Activated T-helper 2 cell treated with anti-CD3 and anti-CD28 coated beads, Interferon-gamma antibody, Interleukin-2, Interleukin-4, amounts not matched to agents 10 μg/mL and 5 μg/mL and 100 μg/mL, durations not matched to agents 14 hours and 24 hours and 36 hours (primary cell): Measurements from ENCODE around the gene STK32B. TPM values are rescaled to one million over a fixed set of nuclear protein-coding genes. Genes with fewer than 3 reads are reported as not detected.

ENCODE experiments used
- DNase-seq: peaks from one replicate; pipeline ENCODE4 v3.0.0; 2021; ENCODE audit warnings: low spot score
- H3K27ac Mint-ChIP-seq: one replicate; pipeline ENCODE4 v1.8.0; 2021; ENCODE audit warnings: mixed read lengths
- H3K27me3 Mint-ChIP-seq: one replicate; pipeline ENCODE4 v1.8.0; 2021; ENCODE audit warnings: low read depth, mixed read lengths
- H3K36me3 Mint-ChIP-seq: one replicate; pipeline ENCODE4 v1.8.0; 2021; ENCODE audit warnings: low read depth, mixed read lengths
- H3K4me1 Mint-ChIP-seq: one replicate; pipeline ENCODE4 v1.8.0; 2021; ENCODE audit warnings: low read depth, mixed read lengths
- H3K4me3 Mint-ChIP-seq: one replicate; pipeline ENCODE4 v1.8.0; 2021; ENCODE audit warnings: low read depth, mild to moderate bottlenecking, moderate library complexity, mixed read lengths
- H3K9me3 Mint-ChIP-seq: one replicate; pipeline ENCODE4 v1.8.0; 2021; ENCODE audit warnings: mixed read lengths
- intact Hi-C: fragments of 100-400 bp; cut with micrococcal nuclease; formaldehyde crosslinking; loops from one replicate; pipeline ENCODE4 v1.15.1; 2023
- total RNA-seq: library from RNA; stranded (reverse); gene quantifications from 2 replicates; pipeline ENCODE4 v1.2.3, GENCODE V29; 2022

STK32B gene
- total RNA-seq, 1 donor from 2014 or later: not detected

DNA sequence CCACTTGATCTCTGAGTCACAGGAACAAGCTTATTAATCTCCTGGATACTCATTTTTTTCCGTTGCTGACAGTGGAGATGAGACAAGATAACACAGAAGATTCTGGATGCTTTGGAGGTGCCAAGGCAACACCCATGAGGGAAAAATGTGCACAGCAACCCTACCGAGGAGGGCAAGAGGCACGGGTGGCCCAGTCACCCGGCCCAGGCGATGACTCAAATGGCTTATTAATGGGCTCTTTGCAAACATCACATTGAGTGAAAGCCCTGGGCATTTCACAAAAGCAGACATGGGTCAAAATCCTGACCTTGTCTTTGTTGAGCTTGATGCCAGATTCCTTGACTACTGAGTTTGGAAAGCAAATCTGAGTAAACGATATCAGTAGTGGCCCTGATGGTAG lies 315.1 kb downstream of the STK32B start:
- H3K36me3 Mint-ChIP-seq: no peaks in the 10 kb centered on the region
- H3K27me3 Mint-ChIP-seq: no peaks in the 10 kb centered on the region
- H3K9me3 Mint-ChIP-seq: peaks cover 9% of the 10 kb centered on the region
- no peaks in the 10 kb centered on the region for H3K4me1 Mint-ChIP-seq
- intact Hi-C loops: no loop called here
- DNase-seq: no peak
- no peak overlapping the region for H3K27ac Mint-ChIP-seq
- no peak overlapping the region for H3K4me3 Mint-ChIP-seq

DNA sequence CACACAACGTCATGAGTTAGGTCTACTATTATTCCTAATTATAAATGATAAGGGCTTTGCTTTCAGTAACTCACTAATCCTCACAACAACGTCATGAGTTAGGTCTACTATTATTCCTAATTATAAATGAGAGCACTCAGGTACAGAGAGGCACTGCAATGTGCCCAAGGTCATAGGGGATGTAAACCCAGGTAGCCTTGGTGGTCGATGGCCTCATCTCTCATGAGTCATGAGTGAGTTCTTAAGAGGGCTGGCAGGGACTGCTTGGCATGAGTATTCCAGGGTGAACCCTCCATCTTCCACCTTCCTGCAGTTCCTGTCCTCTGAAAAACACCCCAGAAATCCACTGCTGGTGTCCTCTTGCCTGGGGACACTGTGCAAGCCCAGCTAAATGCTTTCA lies 317.1 kb downstream of the STK32B start:
- peaks cover 9% of the 10 kb centered on the region for H3K9me3 Mint-ChIP-seq
- no peaks in the 10 kb centered on the region for H3K4me1 Mint-ChIP-seq
- no peaks in the 10 kb centered on the region for H3K27me3 Mint-ChIP-seq
- intact Hi-C loops: no loop called here
- H3K27ac Mint-ChIP-seq: no peak overlapping the region
- H3K4me3 Mint-ChIP-seq: no peak overlapping the region
- no peaks in the 10 kb centered on the region for H3K36me3 Mint-ChIP-seq
- no peak for DNase-seq

DNA sequence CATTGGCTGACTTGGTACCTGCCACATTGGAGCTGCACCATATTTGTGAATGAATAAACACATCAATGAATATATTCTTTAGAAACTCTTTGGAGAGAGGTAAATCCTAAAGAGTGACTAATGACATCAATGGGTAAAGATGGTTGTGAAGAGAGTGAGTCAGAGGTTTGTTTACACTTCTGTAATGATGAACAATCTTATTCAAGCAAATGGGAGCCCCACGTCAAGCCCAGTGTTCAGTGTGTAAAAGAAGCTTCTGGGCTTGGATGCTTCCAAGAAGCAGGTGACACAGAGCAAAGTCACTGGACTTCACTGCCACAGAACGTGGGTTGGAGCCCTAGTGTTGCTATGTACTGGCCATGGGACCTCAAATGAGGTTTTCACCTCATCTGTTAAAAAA lies 319.0 kb downstream of the STK32B start:
- intact Hi-C loops: no loop called here
- Mint-ChIP-seq H3K27me3 (no peaks in the 10 kb centered on the region), H3K9me3 (peaks cover 12% of the 10 kb centered on the region), H3K27ac (no peak overlapping the region), H3K36me3 (no peaks in the 10 kb centered on the region), H3K4me1 (no peaks in the 10 kb centered on the region), H3K4me3 (no peak overlapping the region)
- DNase-seq: no peak

DNA sequence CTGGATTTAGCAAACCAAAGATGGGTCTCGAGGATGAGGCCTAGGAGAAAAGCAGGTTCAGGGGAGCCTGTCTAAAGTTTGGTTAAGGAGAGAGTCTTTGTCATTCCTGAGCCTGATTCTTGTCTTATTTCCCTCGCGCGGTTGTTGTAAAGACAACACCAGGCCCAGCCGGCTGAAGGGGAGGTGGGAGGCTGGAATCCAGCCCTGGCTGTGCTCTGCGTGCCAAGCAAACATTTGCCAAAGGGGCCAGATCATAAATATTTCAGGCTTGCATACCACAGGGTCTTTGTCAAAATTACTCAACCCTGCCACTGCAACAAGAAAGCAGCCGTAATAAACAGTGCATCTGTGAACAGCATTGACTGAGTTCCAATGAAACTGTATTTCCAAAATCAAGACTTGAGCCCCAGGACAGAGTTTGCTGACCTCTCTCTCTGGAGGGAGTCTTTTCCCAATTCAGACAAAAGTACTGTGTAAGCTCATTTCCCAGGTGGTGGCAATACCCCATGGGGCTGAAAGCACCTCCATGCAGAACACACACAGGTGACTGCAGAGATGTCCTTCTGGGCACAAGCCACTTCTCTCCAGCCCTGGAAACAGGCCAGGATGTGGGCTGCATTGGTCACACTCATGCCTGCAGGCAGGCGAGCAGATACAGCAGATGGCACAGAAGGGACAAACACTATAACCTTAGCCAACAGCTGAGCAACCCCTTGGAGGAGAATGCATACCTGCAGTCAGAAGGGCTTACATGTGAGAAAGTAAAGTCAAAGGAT lies 320.3 kb downstream of the STK32B start:
- H3K27ac Mint-ChIP-seq: no peak overlapping the region
- no peaks in the 10 kb centered on the region for H3K4me1 Mint-ChIP-seq
- no peaks in the 10 kb centered on the region for H3K27me3 Mint-ChIP-seq
- no peak overlapping the region for H3K4me3 Mint-ChIP-seq
- intact Hi-C loops: no loop called here
- no peak for DNase-seq
- peaks cover 16% of the 10 kb centered on the region for H3K9me3 Mint-ChIP-seq
- H3K36me3 Mint-ChIP-seq: no peaks in the 10 kb centered on the region

DNA sequence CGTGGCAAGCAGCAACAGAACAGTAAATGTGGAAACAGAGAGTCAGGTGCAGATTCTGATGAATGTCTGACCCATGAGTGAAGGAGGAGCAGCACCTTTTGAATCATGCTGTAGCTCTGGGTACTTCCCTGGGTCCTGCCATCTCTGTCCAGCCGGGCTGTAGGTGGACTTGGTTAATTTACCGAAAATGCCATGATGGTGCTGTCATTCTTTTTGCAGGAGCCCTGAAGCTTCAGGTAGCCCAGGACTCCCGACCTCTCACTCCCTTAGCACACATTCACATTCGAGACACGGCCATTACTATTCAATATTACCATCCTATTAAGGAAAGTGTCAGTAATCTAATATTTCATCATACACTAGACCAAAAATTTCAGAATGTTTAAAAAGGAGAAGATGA lies 320.9 kb downstream of the STK32B start:
- Mint-ChIP-seq H3K36me3 (no peaks in the 10 kb centered on the region), H3K27me3 (no peaks in the 10 kb centered on the region), H3K4me1 (no peaks in the 10 kb centered on the region), H3K9me3 (peaks cover 22% of the 10 kb centered on the region), H3K27ac (no peak overlapping the region), H3K4me3 (no peak overlapping the region)
- intact Hi-C loops: no loop called here
- DNase-seq: no peak

DNA sequence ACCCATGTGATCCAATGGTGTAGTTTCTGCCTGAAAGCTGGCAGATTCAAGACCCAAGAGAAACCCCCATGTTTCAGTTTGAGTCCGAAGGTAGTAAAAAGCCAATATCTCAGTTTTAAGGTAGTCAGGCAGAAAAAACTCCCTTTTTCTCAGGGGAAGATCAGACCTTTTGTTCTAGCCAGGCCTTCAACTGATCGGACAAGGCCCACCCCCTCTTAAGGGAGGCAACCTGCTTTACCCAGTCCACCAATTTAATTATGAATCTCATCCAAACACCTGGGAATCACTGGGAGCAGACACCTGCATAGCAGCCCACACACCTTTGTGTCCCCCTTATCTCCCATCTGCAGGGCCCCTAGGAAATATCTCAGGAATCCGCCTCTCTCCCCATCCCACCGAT lies 322.0 kb downstream of the STK32B start:
- intact Hi-C loops: no loop called here
- no peak overlapping the region for H3K4me3 Mint-ChIP-seq
- peaks cover 28% of the 10 kb centered on the region for H3K9me3 Mint-ChIP-seq
- no peaks in the 10 kb centered on the region for H3K36me3 Mint-ChIP-seq
- no peaks in the 10 kb centered on the region for H3K4me1 Mint-ChIP-seq
- no peak overlapping the region for H3K27ac Mint-ChIP-seq
- DNase-seq: no peak
- no peaks in the 10 kb centered on the region for H3K27me3 Mint-ChIP-seq

DNA sequence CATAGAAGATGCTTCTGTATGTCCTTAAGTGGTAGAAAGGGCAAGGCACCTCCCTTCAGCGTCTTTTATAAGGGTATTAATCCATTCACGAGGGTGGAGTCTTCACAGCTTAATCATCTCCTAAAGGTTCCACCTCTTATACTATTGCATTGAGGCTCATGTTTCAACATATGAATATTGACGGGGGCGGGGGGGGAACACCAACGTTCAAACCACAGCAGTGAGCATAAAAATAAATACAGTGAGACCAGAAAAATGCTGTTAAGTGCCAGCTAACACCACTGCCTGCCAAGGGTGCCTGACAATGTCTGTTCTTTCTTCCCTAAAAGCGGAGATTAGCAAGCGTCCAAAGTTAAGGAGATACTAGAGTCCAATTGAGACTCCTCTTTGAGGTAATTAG lies 323.3 kb downstream of the STK32B start:
- Mint-ChIP-seq H3K9me3 (peaks cover 28% of the 10 kb centered on the region), H3K27me3 (no peaks in the 10 kb centered on the region), H3K4me3 (no peak overlapping the region), H3K4me1 (no peaks in the 10 kb centered on the region), H3K27ac (no peak overlapping the region), H3K36me3 (no peaks in the 10 kb centered on the region)
- intact Hi-C loops: no loop called here
- no peak for DNase-seq

DNA sequence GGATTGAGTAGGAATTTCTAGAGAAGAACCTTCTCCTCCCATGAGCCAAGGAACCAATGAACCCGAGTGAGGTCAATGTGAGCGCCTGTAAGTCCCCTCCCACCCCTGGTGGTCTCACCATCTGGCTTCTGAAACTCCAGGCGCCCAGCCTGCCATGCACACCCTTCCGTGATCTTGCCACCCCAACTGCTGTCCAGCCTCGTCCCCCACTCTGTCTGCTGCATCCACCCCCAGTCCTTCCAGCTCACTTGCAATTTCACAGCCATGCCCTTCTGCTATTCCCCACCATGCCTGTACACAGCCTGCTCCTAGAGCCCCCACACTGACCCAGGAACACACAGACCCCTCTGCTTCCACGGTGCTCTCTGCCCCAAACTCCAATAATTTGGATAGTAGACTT lies 323.7 kb downstream of the STK32B start:
- H3K27ac Mint-ChIP-seq: no peak overlapping the region

DNA sequence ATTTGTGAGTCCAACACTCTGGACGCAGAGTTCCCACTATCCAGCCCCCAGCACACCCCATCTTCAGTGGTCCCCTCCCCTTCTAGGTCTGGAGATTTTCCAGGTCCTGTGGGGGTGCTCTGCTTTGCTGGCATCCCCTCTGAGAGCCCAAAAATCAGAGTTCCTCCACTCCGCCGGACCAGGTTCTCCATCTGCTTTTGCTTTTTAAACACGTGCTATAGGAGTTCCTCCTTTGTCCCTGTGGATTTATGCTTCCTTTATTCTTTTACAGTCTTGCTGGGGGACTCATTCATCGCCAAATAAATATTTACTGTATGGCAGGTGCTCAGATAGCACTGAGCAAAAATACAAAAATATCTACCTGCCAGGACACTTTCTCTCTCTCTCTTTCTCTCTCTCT lies 324.7 kb downstream of the STK32B start:
- Mint-ChIP-seq H3K27me3 (no peaks in the 10 kb centered on the region), H3K4me1 (no peaks in the 10 kb centered on the region), H3K36me3 (no peaks in the 10 kb centered on the region), H3K9me3 (peaks cover 25% of the 10 kb centered on the region), H3K27ac (no peak overlapping the region), H3K4me3 (no peak overlapping the region)
- intact Hi-C loops: no loop called here
- no peak for DNase-seq

More for the DNA sequence above, 323.7 kb downstream of the STK32B start:
- Mint-ChIP-seq H3K9me3 (peaks cover 28% of the 10 kb centered on the region), H3K27me3 (no peaks in the 10 kb centered on the region), H3K4me1 (no peaks in the 10 kb centered on the region), H3K36me3 (no peaks in the 10 kb centered on the region), H3K4me3 (no peak overlapping the region)
- no peak for DNase-seq
- intact Hi-C loops: no loop called here

DNA sequence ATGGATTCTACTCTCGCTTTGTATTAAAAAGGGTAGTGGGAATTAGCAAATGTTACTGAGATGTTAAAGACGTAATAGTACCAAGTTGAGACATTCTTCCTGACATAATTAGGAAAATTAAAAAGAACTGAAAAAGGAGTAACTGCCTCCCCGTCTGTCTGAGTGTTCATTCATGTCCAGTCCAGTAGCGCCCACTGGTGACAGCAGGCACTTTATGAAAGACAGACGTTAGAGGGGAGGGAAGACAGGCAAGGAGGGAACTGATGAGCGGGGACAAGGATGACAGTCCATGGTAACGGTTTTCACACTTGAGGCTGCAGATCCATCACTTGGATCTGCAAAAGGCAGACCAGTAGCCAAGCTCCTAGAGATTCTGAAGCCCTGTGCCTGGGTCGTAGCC lies 326.7 kb downstream of the STK32B start:
- H3K4me1 Mint-ChIP-seq: no peaks in the 10 kb centered on the region
- DNase-seq: no peak
- H3K4me3 Mint-ChIP-seq: no peak overlapping the region
- intact Hi-C loops: no loop called here
- H3K27me3 Mint-ChIP-seq: no peaks in the 10 kb centered on the region
- H3K36me3 Mint-ChIP-seq: no peaks in the 10 kb centered on the region
- H3K27ac Mint-ChIP-seq: no peak overlapping the region
- peaks cover 23% of the 10 kb centered on the region for H3K9me3 Mint-ChIP-seq

DNA sequence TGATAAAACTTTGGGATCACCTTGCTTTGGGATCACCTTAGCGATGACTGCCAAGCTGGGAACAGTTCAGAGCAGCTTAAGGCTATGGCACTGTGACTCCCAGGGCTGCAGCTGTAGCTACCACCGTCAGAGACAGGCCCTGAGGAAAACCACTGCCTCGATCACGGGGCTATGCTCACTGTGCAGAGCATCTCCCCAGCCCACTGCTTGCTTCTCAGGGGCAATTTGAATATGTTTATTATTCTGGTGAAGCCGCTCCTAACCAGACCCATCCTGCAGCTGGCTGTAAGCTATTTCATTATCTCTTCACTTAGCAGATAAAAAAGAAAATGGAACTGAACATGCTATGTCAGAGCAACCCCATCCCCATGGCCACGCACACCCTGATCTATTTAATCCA lies 328.6 kb downstream of the STK32B start:
- intact Hi-C loops: no loop called here
- no peaks in the 10 kb centered on the region for H3K27me3 Mint-ChIP-seq
- H3K4me3 Mint-ChIP-seq: no peak overlapping the region
- no peak for DNase-seq
- H3K4me1 Mint-ChIP-seq: no peaks in the 10 kb centered on the region
- peaks cover 23% of the 10 kb centered on the region for H3K9me3 Mint-ChIP-seq
- no peak overlapping the region for H3K27ac Mint-ChIP-seq
- H3K36me3 Mint-ChIP-seq: no peaks in the 10 kb centered on the region

DNA sequence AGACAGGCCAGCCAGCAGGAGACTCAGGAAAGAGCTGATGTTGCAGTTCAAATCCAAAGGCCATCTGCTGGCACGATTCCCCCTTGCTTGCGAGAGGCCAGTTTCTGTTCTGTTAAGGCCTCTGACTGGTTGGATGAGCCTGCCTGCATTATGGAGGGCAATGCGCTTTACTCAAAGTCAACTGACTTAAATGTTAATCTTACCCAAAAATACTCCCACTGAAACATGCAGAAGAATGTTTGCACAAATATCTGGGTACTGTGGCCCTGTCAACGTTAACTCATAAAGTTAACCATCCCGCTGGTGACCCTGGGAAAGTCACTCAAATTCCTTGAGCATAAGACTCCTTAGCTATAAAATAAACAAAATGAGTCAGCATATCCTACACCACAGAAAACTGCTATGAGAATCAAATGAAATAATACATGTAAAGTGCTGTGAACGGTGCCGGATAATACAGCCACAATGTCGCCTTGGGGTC lies 330.7 kb downstream of the STK32B start:
- no peak for DNase-seq
- Mint-ChIP-seq H3K4me3 (no peak overlapping the region), H3K9me3 (peaks cover 12% of the 10 kb centered on the region), H3K27me3 (no peaks in the 10 kb centered on the region), H3K27ac (no peak overlapping the region), H3K4me1 (no peaks in the 10 kb centered on the region), H3K36me3 (no peaks in the 10 kb centered on the region)
- intact Hi-C loops: no loop called here

DNA sequence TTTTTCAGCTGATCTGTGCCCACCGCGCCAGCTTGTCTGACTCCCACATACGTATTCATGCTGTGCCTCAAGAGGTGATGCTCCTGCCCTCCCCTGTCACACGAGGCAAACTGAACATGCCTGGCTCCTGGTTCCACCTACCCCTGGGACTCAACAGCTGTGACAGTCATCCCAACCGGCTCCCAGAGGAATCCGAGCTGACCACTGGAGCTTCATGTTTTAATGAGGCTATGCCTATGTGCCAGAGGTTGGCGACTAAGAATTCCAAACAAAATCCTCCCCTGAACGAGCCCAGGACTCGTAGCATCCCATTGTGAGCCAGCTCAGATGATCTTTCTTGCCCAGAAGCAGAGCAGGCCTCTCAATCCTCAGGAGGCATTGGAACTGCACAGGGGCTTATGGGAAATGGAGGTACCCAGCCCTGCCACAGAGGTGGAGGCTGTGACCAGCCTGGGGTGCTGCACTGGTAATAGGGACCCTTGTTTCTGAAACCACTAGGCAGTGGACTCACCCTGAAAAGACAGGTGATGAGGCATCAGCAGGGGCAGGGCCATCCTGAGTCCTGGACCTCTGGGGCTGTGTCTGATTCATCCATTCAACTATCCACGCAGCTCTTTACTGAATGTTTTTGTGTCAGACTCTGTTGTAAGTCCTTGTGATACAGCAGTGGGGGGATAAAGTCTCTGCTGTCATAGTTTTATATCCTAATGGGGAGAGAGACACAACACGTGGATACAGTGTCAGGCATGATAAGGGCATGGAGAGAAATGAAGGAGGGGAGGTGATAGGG lies 332.1 kb downstream of the STK32B start:
- no peak overlapping the region for H3K4me3 Mint-ChIP-seq
- DNase-seq: no peak
- intact Hi-C loops: no loop called here
- no peaks in the 10 kb centered on the region for H3K27me3 Mint-ChIP-seq
- H3K36me3 Mint-ChIP-seq: no peaks in the 10 kb centered on the region
- H3K27ac Mint-ChIP-seq: no peak overlapping the region
- H3K9me3 Mint-ChIP-seq: no peaks in the 10 kb centered on the region
- no peaks in the 10 kb centered on the region for H3K4me1 Mint-ChIP-seq
